Loucy (cell line): Measurements from ENCODE around the gene PPP2R5C.

Experiments
- CTCF ChIP-seq: fragments of 200-600 bp; sonication (generic); conservative IDR thresholded peaks from 2 replicates; pipeline ENCODE4 v1.5.1; 2014; ENCODE audit warnings: mild to moderate bottlenecking, antibody characterized with exemption, low read length
- EZH2phosphoT487 ChIP-seq: fragments of 200-600 bp; IDR thresholded peaks from 2 replicates; pipeline ENCODE4 v1.6.1; 2018; ENCODE audit warnings: antibody characterized with exemption, mild to moderate bottlenecking, moderate library complexity, borderline replicate concordance

GRCh38 chr14:101922866-101923265 lies 161.4 kb downstream of the PPP2R5C start:
- TF ChIP-seq CTCF (no peak), EZH2phosphoT487 (no peak)
